ENCODE data around the gene ENAH. TPM values are rescaled to one million over a fixed set of nuclear protein-coding genes. Genes with fewer than 3 reads are reported as not detected.

ENAH gene
- total and polyA plus RNA-seq, 2 experiments from 2014 or later: 109 to 184 TPM

GRCh38 chr1:225667362-225667761, 14.4 kb upstream of the ENAH start (continued):
- TF ChIP-seq REST (IDR thresholded peaks at IDR 0.05; ENCODE audit: unreplicated experiment) (no peak), NANOG (IDR thresholded peaks at IDR 0.05; ENCODE audit: borderline replicate concordance) (no peak), CTCF (conservative IDR thresholded peaks at IDR 0.05; ENCODE audit: low read depth in 2 of 2) (no peak), ZNF331 (CRISPR knock-in tag; IDR thresholded peaks at IDR 0.05; ENCODE audit: low read depth) (no peak), JUNB (IDR thresholded peaks at IDR 0.05; ENCODE audit: unreplicated experiment) (no peak), STAT1 (IDR thresholded peaks at IDR 0.05; ENCODE audit: unreplicated experiment) (no peak), POLR2AphosphoS5 (IDR thresholded peaks at IDR 0.05; ENCODE audit: low read depth) (no peak)

- no peaks in the 10 kb centered on the region for H3F3A ChIP-seq (replicated peaks; ENCODE audit: low read depth)
- H3K4me3 ChIP-seq: no peak overlapping the region
- H3K36me3 ChIP-seq (ENCODE audit: insufficient read depth): no peaks in the 10 kb centered on the region
- no peak overlapping the region for H3K4me3 Mint-ChIP-seq
- ATAC-seq (no peak), DNase-seq (ENCODE audit: low spot score) (no peak)
- no peaks in the 10 kb centered on the region for H3K27me3 ChIP-seq (ENCODE audit: insufficient read depth)
- H3K27ac Mint-ChIP-seq: no peak overlapping the region
- H2AFZ ChIP-seq: no peak overlapping the region
- H3K27me3 Mint-ChIP-seq (ENCODE audit: insufficient read depth, low read depth, poor library complexity): peaks cover 2% of the 10 kb centered on the region
- H3K4me2 ChIP-seq: no peak overlapping the region
- H3K27ac ChIP-seq (ENCODE audit: low read depth): no peak overlapping the region
- H3K79me2 ChIP-seq (replicated peaks; ENCODE audit: insufficient read depth): no peaks in the 10 kb centered on the region
- H3K4me1 ChIP-seq (ENCODE audit: insufficient read depth): no peaks in the 10 kb centered on the region
- no peaks in the 10 kb centered on the region for H3K9me2 ChIP-seq (ENCODE audit: insufficient read depth)
- no peaks in the 10 kb centered on the region for H3K36me3 Mint-ChIP-seq (ENCODE audit: low read depth)
- H3K4me1 Mint-ChIP-seq: peaks cover 3% of the 10 kb centered on the region; the same call in 1 of the 3 replicates
- H4K20me1 ChIP-seq (replicated peaks; ENCODE audit: insufficient read depth): no peaks in the 10 kb centered on the region
- no peaks in the 10 kb centered on the region; the same call in 2 of the 3 replicates for H3K9me3 Mint-ChIP-seq
- TF ChIP-seq JUNB (IDR thresholded peaks at IDR 0.05; ENCODE audit: unreplicated experiment) (no peak), ZNF331 (CRISPR knock-in tag; IDR thresholded peaks at IDR 0.05; ENCODE audit: low read depth) (no peak), CREB1 (CRISPR knock-in tag; IDR thresholded peaks at IDR 0.05; ENCODE audit: low read depth) (no peak), REST (IDR thresholded peaks at IDR 0.05; ENCODE audit: unreplicated experiment) (no peak), NANOG (IDR thresholded peaks at IDR 0.05; ENCODE audit: borderline replicate concordance) (no peak), ETS1 (IDR thresholded peaks at IDR 0.05) (no peak), STAT1 (IDR thresholded peaks at IDR 0.05; ENCODE audit: unreplicated experiment) (no peak)
Measured at GRCh38 chr1:225666495-225666894, 13.6 kb upstream of the ENAH start.
